ENCODE results near the gene PKLR. TPM values are rescaled to one million over a fixed set of nuclear protein-coding genes. Genes with fewer than 3 reads are reported as not detected.
A peak's percentile ranks its signal among the peaks of the same experiment; 100 is the strongest.

The PKLR gene
- total and polyA plus RNA-seq, 2 of the 8 experiments (the other 6 are each of a cell fraction or from before 2014, with no cell fraction given), result 2.3 to 7.5 TPM

DNA sequence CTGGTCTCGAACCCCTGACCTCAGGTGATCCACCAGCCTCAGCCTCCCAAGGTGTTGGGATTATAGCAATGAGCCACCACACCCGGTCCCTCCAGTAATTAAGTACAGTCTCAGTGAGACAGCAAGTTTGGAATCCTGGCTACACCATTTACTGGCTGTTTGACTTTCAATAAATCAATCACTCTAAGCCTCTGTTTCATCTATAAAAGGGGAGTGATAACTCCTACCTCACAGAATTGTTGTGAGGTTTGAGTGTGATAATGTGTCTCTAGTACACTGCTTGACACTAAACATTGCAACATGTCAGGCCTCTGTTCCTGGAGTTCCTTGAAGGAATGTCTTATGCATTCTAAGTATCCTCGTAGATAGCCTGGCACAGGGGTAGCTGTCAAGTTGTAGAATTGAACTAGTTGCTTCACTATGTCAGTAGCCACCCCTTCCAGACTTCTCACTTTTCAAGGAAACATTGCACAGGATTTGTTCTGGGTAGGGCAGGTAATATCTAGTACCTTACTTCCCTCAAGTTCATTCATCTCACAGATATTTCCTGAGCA is 58.4 kb downstream of the PKLR start:
- Histone ChIP-seq H2AFZ (ENCODE audit: low read length) (no peak overlapping the region), H3K79me1 (ENCODE audit: low read depth, low read length) (no peaks in the 10 kb centered on the region), H3K4me1 (replicated peaks in 1 of 4; ENCODE audit: control insufficient read depth in 3 of 4, insufficient read depth in 4 of 4, low read length in 3 of 4) (peaks cover 0 to 4% (median 1%) of the 10 kb centered on the region in 4 experiments; a peak in 2 of 7 replicates), H3K27ac (ENCODE audit: low read depth, low read length) (no peak overlapping the region), H2BK20ac (ENCODE audit: low read length) (no peak overlapping the region), H3K14ac (ENCODE audit: insufficient read length) (no peak overlapping the region), H4K8ac (ENCODE audit: extremely low read depth, insufficient read depth, low read length) (no peak overlapping the region), H3K9me3 (ENCODE audit: insufficient read depth in 2 of 2, low read depth in 1 of 2, low read length in 1 of 2) (no peaks in the 10 kb centered on the region), H3K18ac (ENCODE audit: extremely low read depth, low read length) (no peak overlapping the region), H3K23me2 (ENCODE audit: low read depth, low read length) (peaks cover 5% of the 10 kb centered on the region; the same call in 1 of the 2 replicates), H2BK15ac (ENCODE audit: low read length) (no peak overlapping the region), H3K4me2 (ENCODE audit: insufficient read depth in 1 of 2, low read depth in 2 of 2, low read length in 2 of 2) (peak overlapping the region in 1 of 2 experiments; percentile 59; a peak in 2 of 4 replicates), H3K56ac (replicated peaks; ENCODE audit: insufficient read length, low read depth, low read length) (no peak overlapping the region), H3K79me2 (ENCODE audit: control insufficient read depth in 1 of 2, insufficient read depth in 2 of 2, low read length in 2 of 2) (no peaks in the 10 kb centered on the region), H4K5ac (ENCODE audit: insufficient read length, low read depth, low read length) (no peak overlapping the region), H3K23ac (ENCODE audit: insufficient read length) (no peak overlapping the region), H3K27me3 (replicated peaks in 1 of 4; ENCODE audit: control insufficient read depth in 3 of 4, extremely low read depth in 1 of 4, insufficient read depth in 3 of 4, low read length in 3 of 4) (peaks cover 0 to 14% (median 4%) of the 10 kb centered on the region in 4 experiments; a peak in 2 of 7 replicates), H3K9ac (replicated peaks in 1 of 4; ENCODE audit: extremely low read depth in 1 of 4, low read depth in 3 of 4, low read length in 3 of 4) (no peak overlapping the region), H3K4ac (replicated peaks; ENCODE audit: insufficient read length, low read depth, low read length) (no peak overlapping the region), H2BK120ac (replicated peaks; ENCODE audit: low read depth, low read length) (no peak overlapping the region), H2BK12ac (ENCODE audit: low read depth, low read length) (no peak overlapping the region), H3K36me3 (ENCODE audit: control insufficient read depth in 2 of 4, insufficient read depth in 4 of 4, low read length in 3 of 4) (peaks cover 0 to 6% (median 2%) of the 10 kb centered on the region in 4 experiments; a peak in 3 of 8 replicates), H2BK5ac (ENCODE audit: low read depth, low read length) (no peak overlapping the region), H2AK5ac (ENCODE audit: low read depth, low read length) (no peak overlapping the region), H4K20me1 (replicated peaks in 1 of 2; ENCODE audit: control insufficient read depth in 1 of 2, insufficient read depth in 2 of 2, low read length in 2 of 2) (no peaks in the 10 kb centered on the region), H4K91ac (replicated peaks; ENCODE audit: insufficient read length, low read length) (no peak overlapping the region), H3K4me3 (ENCODE audit: extremely low read depth in 1 of 4, insufficient read depth in 2 of 4, low read depth in 3 of 4, low read length in 4 of 4) (peak overlapping the region in 1 of 4 experiments; percentile 57; a peak in 1 of 8 replicates)
- 92% methylated on average over 3 of the region's 3 CpGs; no CpG with 5 or more reads in 1 of the 2 experiments for whole genome bisulfite sequencing, 2 experiments (ENCODE audit: extremely low coverage in 1 of 2, insufficient coverage in 1 of 2, insufficient read length in 1 of 2, insufficient replicate concordance in 2 of 2, low coverage in 1 of 2, low lambda C conversion rate in 2 of 2, missing lambda C conversion rate in 1 of 2)
- ChIA-PET CTCF (ENCODE audit: partially characterized antibody) (interaction anchor here (1.0 to 15.2 kb wide), 9 partner anchors 7 to 80 kb away, joined by 3 to 227 read pairs (median 5); partner anchors contain the start of genes FDPS, KRTCAP2, MTX1 and RUSC1), POLR2A (ENCODE audit: partially characterized antibody) (interaction anchor here (0.6 to 2.9 kb wide), 6 partner anchors 16 to 137 kb away, joined by 3 to 17 read pairs (median 6); partner anchors contain the start of gene SCAMP3)
- FAIRE-seq (no peak), DNase-seq (ENCODE audit: low read depth in 1 of 2, low spot score in 2 of 2) (no peak)
- no peak for TF ChIP-seq NRF1 (IDR thresholded peaks at IDR 0.05; ENCODE audit: low read depth, low read length)
- TF ChIP-seq PHF8 (conservative IDR thresholded peaks at IDR 0.05; ENCODE audit: low read depth, low read length), result no peak
- TF ChIP-seq POU5F1 (IDR thresholded peaks at IDR 0.05; ENCODE audit: low read depth, low read length), result no peak
- no peak for TF ChIP-seq SRF (IDR thresholded peaks at IDR 0.05; ENCODE audit: low read depth, low read length)
- no peak for TF ChIP-seq TCF12 (IDR thresholded peaks at IDR 0.05; ENCODE audit: low read depth, low read length)
- no peak for TF ChIP-seq POLR2A (IDR thresholded peaks at IDR 0.05; ENCODE audit: control extremely low read depth in 1 of 2, low read depth in 2 of 2, low read length in 2 of 2)
- no peak for TF ChIP-seq CBX8 (IDR thresholded peaks at IDR 0.05; ENCODE audit: borderline replicate concordance, low read depth, low read length)
- TF ChIP-seq SP1 (IDR thresholded peaks at IDR 0.05; ENCODE audit: low read depth, low read length), result no peak
- TF ChIP-seq SIX5 (IDR thresholded peaks at IDR 0.05; ENCODE audit: low read depth, low read length), result no peak
- TF ChIP-seq, protein P1, sequence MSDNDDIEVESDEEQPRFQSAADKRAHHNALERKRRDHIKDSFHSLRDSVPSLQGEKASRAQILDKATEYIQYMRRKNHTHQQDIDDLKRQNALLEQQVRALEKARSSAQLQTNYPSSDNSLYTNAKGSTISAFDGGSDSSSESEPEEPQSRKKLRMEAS (IDR thresholded peaks at IDR 0.05), result no peak
- TF ChIP-seq, protein P2, sequence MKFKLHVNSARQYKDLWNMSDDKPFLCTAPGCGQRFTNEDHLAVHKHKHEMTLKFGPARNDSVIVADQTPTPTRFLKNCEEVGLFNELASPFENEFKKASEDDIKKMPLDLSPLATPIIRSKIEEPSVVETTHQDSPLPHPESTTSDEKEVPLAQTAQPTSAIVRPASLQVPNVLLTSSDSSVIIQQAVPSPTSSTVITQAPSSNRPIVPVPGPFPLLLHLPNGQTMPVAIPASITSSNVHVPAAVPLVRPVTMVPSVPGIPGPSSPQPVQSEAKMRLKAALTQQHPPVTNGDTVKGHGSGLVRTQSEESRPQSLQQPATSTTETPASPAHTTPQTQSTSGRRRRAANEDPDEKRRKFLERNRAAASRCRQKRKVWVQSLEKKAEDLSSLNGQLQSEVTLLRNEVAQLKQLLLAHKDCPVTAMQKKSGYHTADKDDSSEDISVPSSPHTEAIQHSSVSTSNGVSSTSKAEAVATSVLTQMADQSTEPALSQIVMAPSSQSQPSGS (IDR thresholded peaks at IDR 0.05; ENCODE audit: low read length), result no peak
- TF ChIP-seq SAP30 (IDR thresholded peaks at IDR 0.05; ENCODE audit: insufficient read depth, insufficient replicate concordance, low read length), result no peak

Measured in H1 (cell line).